Measurements from ENCODE around the gene ZBTB20.

DNA sequence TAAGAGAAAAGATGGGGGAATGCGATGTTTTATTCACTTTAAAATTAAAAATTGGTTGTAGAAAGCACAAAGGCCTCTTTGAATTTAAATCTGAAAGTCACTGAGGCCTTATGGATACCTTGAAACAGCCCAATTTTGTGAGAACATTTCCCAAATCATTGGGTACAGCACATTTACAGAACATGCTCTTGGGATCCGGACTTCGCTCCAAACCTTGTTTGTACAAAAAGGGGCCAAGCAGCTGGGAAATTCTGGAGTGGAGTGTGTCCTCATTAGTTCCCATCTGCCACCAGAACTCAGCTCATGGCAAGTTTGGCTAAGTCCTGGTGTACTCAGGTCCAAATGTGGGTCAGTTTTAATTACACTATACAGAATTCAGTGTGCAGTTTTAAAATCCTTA lies 254.2 kb downstream of the ZBTB20 start:
- no peak for TF ChIP-seq CTCF (IDR thresholded peaks at IDR 0.05; ENCODE audit: low read length)
- no peak for TF ChIP-seq EZH2phosphoT487 (IDR thresholded peaks at IDR 0.05; ENCODE audit: low read length)
- TF ChIP-seq EZH2 (optimal IDR thresholded peaks at IDR 0.05; ENCODE audit: low read depth, low read length) = no peak

Measured in MM.1S (cell line).